AG04450 (cell line): ENCODE data around the gene RFX4. TPM values are rescaled to one million over a fixed set of nuclear protein-coding genes. Genes with fewer than 3 reads are reported as not detected.

ENCODE experiments used
- CTCF ChIA-PET: fragments of 300-600, 350-600 bp; formaldehyde crosslinking; extraction: SDS; loops from one replicate; lab custom pipeline; 2022; ENCODE audit warnings: antibody characterized with exemption, inconsistent platforms; lab: Charles Lee
- POLR2A ChIA-PET: fragments of 350-600 bp; formaldehyde crosslinking; extraction: SDS; loops from one replicate; lab custom pipeline; 2021; ENCODE audit warnings: antibody characterized with exemption, inconsistent platforms; lab: Yijun Ruan, JAX
- DNase-seq: peaks from one replicate; pipeline ENCODE4 v3.0.0-alpha.2; 2011; ENCODE audit warnings: low read depth, low spot score
- H3K27ac ChIP-seq: one replicate; pipeline ENCODE4 v1.5.1; 2012; ENCODE audit warnings: low read depth, low read length, control low read depth
- H3K27me3 ChIP-seq: one replicate; pipeline ENCODE4 v1.6.0; 2012; ENCODE audit warnings: low read length; ENCODE audit not compliant: control insufficient read depth, insufficient read depth
- H3K4me3 ChIP-seq: 2 replicates; pipeline ENCODE4 v1.5.1; 2011; ENCODE audit warnings: mild to moderate bottlenecking, low read depth, low read length, control low read depth
- H3K9me3 ChIP-seq: 2 replicates; pipeline ENCODE4 v1.5.1; 2012; ENCODE audit warnings: low read length; ENCODE audit not compliant: control insufficient read depth, insufficient read depth
- polyA plus RNA-seq: library from polyadenylated mRNA; depleted of rRNA; stranded (reverse); fragments of >200 nt; gene quantifications from 2 replicates; pipeline ENCODE4 v1.2.3, GENCODE V29; 2011
- TF ChIP-seq, protein P1 (sequence below): IDR thresholded peaks from 2 replicates; pipeline ENCODE4 v1.5.1; 2011; ENCODE audit warnings: low read depth, low read length, control low read depth, inconsistent platforms

The RFX4 gene
- polyA plus RNA-seq, 1 experiment: not detected

DNA sequence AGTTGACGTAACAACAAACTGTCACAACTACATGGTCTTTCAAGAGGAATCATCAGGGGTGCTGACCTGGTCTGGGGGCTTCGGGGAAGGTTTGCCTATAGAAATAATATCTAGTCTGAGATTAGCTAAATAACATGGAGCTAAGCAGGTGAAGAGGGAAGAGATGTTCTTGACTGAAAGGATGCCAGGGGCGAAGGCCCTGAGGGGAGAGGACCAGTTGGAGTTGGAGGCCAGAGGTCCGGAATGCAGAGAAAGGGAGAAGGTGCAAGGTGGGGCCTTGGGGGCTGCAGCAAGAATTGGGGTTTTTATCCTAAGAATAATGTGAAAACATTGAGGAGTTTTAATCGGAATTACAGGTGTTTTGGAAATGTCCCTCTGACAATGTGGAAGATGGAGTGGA, 123.2 kb downstream of the RFX4 start:
- DNase-seq: no peak
- Histone ChIP-seq H3K9me3 (no peaks in the 10 kb centered on the region), H3K4me3 (no peak overlapping the region), H3K27me3 (peaks cover 9% of the 10 kb centered on the region), H3K27ac (no peak overlapping the region)
- TF ChIP-seq, protein P1, sequence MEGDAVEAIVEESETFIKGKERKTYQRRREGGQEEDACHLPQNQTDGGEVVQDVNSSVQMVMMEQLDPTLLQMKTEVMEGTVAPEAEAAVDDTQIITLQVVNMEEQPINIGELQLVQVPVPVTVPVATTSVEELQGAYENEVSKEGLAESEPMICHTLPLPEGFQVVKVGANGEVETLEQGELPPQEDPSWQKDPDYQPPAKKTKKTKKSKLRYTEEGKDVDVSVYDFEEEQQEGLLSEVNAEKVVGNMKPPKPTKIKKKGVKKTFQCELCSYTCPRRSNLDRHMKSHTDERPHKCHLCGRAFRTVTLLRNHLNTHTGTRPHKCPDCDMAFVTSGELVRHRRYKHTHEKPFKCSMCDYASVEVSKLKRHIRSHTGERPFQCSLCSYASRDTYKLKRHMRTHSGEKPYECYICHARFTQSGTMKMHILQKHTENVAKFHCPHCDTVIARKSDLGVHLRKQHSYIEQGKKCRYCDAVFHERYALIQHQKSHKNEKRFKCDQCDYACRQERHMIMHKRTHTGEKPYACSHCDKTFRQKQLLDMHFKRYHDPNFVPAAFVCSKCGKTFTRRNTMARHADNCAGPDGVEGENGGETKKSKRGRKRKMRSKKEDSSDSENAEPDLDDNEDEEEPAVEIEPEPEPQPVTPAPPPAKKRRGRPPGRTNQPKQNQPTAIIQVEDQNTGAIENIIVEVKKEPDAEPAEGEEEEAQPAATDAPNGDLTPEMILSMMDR: no peak
- CTCF ChIA-PET: no interaction called here
- POLR2A ChIA-PET: no interaction called here

DNA sequence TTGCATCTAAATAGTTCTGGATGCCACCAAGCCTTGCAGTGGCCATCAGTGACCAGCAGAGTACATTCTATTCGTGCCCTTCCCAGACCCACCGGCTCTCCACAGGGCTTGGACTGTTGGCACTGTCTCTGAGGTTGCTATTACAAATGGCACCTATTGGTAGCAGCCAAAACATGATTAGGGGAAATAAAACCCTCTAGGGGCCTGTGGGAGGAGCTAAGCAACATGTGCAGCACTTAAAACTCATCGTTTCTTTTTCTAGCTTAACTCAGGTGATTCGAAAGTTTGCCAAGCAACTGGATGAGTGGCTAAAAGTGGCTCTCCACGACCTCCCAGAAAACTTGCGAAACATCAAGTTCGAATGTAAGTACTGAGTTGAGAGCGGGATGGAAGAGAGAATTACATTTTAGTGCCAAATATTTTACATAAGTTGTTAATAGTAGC, 126.3 kb downstream of the RFX4 start:
- POLR2A ChIA-PET: no interaction called here
- Histone ChIP-seq H3K4me3 (no peak overlapping the region), H3K9me3 (no peaks in the 10 kb centered on the region), H3K27me3 (peaks cover 7% of the 10 kb centered on the region), H3K27ac (no peak overlapping the region)
- no peak for DNase-seq
- CTCF ChIA-PET: interaction anchor here (0.6 kb wide), 1 partner anchor 63 kb away, joined by 3 read pairs; no protein-coding TSS in a partner anchor
- TF ChIP-seq, protein P1: no peak

DNA sequence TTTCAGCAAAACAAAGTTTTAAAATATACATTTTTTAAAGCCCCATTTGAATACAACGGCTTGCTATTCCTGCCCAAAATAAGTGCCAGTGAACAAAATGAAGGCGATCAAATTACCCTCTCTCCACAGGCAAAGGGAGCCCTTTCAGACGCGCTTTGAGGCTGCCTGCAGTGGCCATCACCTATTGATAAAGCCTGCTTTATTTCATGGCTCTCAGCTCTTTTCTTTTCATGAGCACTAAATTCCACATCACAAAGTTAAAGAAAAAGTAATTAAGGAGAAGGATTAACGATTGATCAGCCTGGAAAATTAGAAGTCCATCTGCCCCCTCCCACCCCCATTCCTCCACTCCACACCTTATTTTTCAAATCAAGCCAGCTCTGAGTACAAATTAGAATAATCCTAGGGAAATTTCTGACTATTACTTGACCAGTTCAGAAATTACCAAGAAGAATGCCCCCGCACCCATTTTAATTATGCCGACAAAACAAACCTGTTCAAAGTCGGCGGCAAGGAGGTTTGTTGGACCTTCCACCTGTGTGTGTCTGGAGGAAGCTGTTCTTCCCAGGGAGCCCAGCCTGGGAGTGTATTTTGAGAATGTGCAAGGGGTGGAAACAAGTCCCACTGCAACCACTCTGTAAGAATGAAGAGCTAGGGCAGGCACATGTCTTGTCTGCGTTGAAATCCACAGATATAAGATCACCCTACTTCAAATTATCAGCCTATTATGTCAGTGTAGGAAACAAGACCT, 127.5 kb downstream of the RFX4 start:
- Histone ChIP-seq H3K4me3 (no peak overlapping the region), H3K27me3 (peaks cover 4% of the 10 kb centered on the region), H3K9me3 (no peaks in the 10 kb centered on the region), H3K27ac (no peak overlapping the region)
- ChIA-PET CTCF (interaction anchor here (0.7 kb wide), 1 partner anchor 217 kb away, joined by 3 read pairs; no protein-coding TSS in a partner anchor), POLR2A (no interaction called here)
- DNase-seq: no peak
- TF ChIP-seq, protein P1: no peak

DNA sequence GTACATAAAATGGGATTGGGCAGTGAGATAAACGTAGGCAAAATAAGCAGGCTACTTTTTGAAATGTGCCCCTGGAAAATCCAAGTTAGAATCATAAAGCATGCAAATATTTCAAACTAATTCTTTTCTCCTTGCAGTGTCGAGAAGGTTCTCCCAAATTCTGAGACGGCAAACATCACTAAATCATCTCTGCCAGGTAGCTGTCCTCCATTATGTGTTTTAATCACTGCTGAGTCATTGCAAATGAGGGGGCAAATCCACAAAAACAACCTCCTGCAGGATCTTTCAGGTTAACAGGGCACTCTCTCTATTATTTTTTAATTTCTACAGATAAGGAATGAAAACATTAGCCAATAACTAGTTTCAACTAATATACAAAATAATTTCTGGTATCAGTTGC, 128.5 kb downstream of the RFX4 start:
- CTCF ChIA-PET: no interaction called here
- no peak for DNase-seq
- TF ChIP-seq, protein P1: no peak
- Histone ChIP-seq H3K4me3 (no peak overlapping the region), H3K27me3 (peaks cover 2% of the 10 kb centered on the region), H3K9me3 (no peaks in the 10 kb centered on the region), H3K27ac (no peak overlapping the region)
- POLR2A ChIA-PET: no interaction called here

DNA sequence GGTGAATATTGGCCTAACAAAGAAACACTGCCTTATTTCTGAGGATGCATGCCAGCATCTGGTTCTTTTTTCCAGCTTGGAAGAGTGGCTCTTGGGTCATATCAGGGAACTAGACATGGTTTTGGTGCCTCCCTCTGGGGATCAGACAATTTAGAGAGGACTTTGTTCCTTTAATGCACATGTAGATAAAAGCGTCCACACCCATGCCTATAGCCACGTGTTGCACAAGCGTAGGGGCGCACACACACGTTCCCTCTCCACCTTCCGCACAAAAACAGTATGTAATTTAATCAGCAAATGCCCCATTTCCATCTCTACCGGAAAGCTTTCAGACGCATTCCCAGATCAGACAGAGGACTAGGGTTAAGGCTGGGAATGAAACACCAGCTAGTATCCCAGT, 130.0 kb downstream of the RFX4 start:
- Histone ChIP-seq H3K27ac (no peak overlapping the region), H3K9me3 (no peaks in the 10 kb centered on the region), H3K4me3 (no peak overlapping the region), H3K27me3 (peaks cover 2% of the 10 kb centered on the region)
- DNase-seq: no peak
- CTCF ChIA-PET: no interaction called here
- TF ChIP-seq, protein P1: no peak
- POLR2A ChIA-PET: no interaction called here
